NOMO-1 (cell line): ENCODE measurements around the gene PNMA8C.

Experiments
- DNase-seq, 2 experiments: peaks; one replicate each; lab custom pipeline; 2025; ENCODE audit not compliant: unreplicated experiment in 2 of 2; lab: John Stamatoyannopoulos, UW

Gene PNMA8C

GRCh38 chr19:46428239-46429135, at the start of gene PNMA8C:
TSS of gene PNMA8C (minus strand) at chr19:46428936. CDS start at chr19:46428359, 577 bp downstream.
- DNase-seq = peak in 1 of 2 experiments; percentile 13

- DNase-seq = no peak
Measured at GRCh38 chr19:46475986-46476385, 47.2 kb upstream of the PNMA8C start.

- DNase-seq = no peak
Measured at GRCh38 chr19:46474211-46474610, 45.5 kb upstream of the PNMA8C start.

GRCh38 chr19:46472592-46472991, 43.9 kb upstream of the PNMA8C start:
- DNase-seq = no peak

GRCh38 chr19:46471811-46472543, 43.2 kb upstream of the PNMA8C start:
- DNase-seq = no peak

- no peak for DNase-seq
Measured at GRCh38 chr19:46471116-46471733, 42.5 kb upstream of the PNMA8C start, which contains the start of gene PNMA8A. TSS of gene PNMA8A (minus strand) at chr19:46471563. CDS start at chr19:46471035, 528 bp downstream.

GRCh38 chr19:46470376-46470775, 41.6 kb upstream of the PNMA8C start:
- DNase-seq = no peak

- DNase-seq = no peak
Measured at GRCh38 chr19:46469541-46470185, 40.9 kb upstream of the PNMA8C start.

- DNase-seq = no peak
Measured at GRCh38 chr19:46466536-46467196, 37.9 kb upstream of the PNMA8C start.

GRCh38 chr19:46463516-46463915, 34.8 kb upstream of the PNMA8C start:
- no peak for DNase-seq

GRCh38 chr19:46461537-46461936, 32.8 kb upstream of the PNMA8C start:
- DNase-seq = no peak

- no peak for DNase-seq
Measured at GRCh38 chr19:46460981-46461380, 32.2 kb upstream of the PNMA8C start.

GRCh38 chr19:46460055-46460454, 31.3 kb upstream of the PNMA8C start:
- no peak for DNase-seq

GRCh38 chr19:46456930-46457329, 28.2 kb upstream of the PNMA8C start:
- no peak for DNase-seq

- no peak for DNase-seq
Measured at GRCh38 chr19:46454244-46454643, 25.5 kb upstream of the PNMA8C start.

GRCh38 chr19:46453661-46454060, 24.9 kb upstream of the PNMA8C start:
- DNase-seq = no peak

- DNase-seq = no peak
Measured at GRCh38 chr19:46452186-46452585, 23.4 kb upstream of the PNMA8C start.

- no peak for DNase-seq
Measured at GRCh38 chr19:46451352-46451751, 22.6 kb upstream of the PNMA8C start.

GRCh38 chr19:46450737-46451136, 22.0 kb upstream of the PNMA8C start:
- no peak for DNase-seq

- no peak for DNase-seq
Measured at GRCh38 chr19:46449228-46449627, 20.5 kb upstream of the PNMA8C start.
